ENCODE data around the gene SLC30A7.

DNA sequence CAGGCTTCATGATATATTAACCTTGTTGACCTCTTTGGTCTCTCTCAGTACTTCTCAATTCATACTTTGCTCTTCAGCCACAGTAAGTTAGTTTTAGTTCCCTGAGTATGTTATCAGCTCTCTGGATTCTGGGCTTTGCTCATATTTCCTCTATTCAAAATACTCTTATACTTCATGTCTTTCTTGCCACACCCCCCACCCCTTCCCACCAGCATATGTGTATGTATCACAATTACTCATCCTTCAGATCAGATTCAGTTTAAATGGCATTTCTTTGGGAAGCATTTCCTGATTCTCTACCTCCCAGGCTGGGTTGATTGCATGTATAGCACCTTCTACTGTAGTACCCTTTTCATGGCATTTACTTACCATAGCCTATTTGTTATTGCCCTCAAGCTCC lies 28.3 kb downstream of the SLC30A7 start:
- TF ChIP-seq, protein P1, sequence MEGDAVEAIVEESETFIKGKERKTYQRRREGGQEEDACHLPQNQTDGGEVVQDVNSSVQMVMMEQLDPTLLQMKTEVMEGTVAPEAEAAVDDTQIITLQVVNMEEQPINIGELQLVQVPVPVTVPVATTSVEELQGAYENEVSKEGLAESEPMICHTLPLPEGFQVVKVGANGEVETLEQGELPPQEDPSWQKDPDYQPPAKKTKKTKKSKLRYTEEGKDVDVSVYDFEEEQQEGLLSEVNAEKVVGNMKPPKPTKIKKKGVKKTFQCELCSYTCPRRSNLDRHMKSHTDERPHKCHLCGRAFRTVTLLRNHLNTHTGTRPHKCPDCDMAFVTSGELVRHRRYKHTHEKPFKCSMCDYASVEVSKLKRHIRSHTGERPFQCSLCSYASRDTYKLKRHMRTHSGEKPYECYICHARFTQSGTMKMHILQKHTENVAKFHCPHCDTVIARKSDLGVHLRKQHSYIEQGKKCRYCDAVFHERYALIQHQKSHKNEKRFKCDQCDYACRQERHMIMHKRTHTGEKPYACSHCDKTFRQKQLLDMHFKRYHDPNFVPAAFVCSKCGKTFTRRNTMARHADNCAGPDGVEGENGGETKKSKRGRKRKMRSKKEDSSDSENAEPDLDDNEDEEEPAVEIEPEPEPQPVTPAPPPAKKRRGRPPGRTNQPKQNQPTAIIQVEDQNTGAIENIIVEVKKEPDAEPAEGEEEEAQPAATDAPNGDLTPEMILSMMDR (IDR thresholded peaks at IDR 0.05), result no peak
- TF ChIP-seq POLR2A (IDR thresholded peaks at IDR 0.05), result no peak
- TF ChIP-seq POLR2AphosphoS5 (IDR thresholded peaks at IDR 0.05), result no peak

Data from prostate gland (tissue), 2 donors.